Measurements from ENCODE around the gene ADAMTSL5. TPM values are rescaled to one million over a fixed set of nuclear protein-coding genes. Genes with fewer than 3 reads are reported as not detected.
A peak's percentile ranks its signal among the peaks of the same experiment; 100 is the strongest.

Gene ADAMTSL5
- total RNA-seq, 1 experiment from 2014 or later, result 23.9 TPM

- no peak for DNase-seq
- Mint-ChIP-seq H3K4me1 (ENCODE audit: low read depth, unreplicated experiment) (peaks cover 4% of the 10 kb centered on the region), H3K27me3 (ENCODE audit: insufficient read depth, unreplicated experiment) (no peaks in the 10 kb centered on the region), H3K27ac (ENCODE audit: unreplicated experiment) (no peak overlapping the region), H3K4me3 (ENCODE audit: unreplicated experiment) (peak overlapping the region; percentile 89), H3K9me3 (ENCODE audit: unreplicated experiment) (no peaks in the 10 kb centered on the region), H3K36me3 (ENCODE audit: insufficient read depth, unreplicated experiment) (peaks cover 46% of the 10 kb centered on the region)
- Histone ChIP-seq H3K27me3 (replicated peaks; ENCODE audit: control insufficient read depth, insufficient read depth, low read length) (no peaks in the 10 kb centered on the region), H3K36me3 (ENCODE audit: control insufficient read depth, insufficient read depth, low read length) (no peaks in the 10 kb centered on the region; the same call in 1 of the 2 replicates), H3K9me3 (no peaks in the 10 kb centered on the region), H3K4me3 (ENCODE audit: low read depth, low read length) (no peak overlapping the region), H3K4me1 (peaks cover 15% of the 10 kb centered on the region)
- BruUV-seq (replicated peaks), result no TSS peak
- no peak for TF ChIP-seq CTCF (IDR thresholded peaks at IDR 0.05; ENCODE audit: insufficient read depth in 1 of 2, low read depth in 1 of 2, low read length in 1 of 2, severe bottlenecking in 1 of 2, unreplicated experiment in 1 of 2)
- intact Hi-C loops (cut with micrococcal nuclease; ENCODE audit: unreplicated experiment), result loop anchor here (5.0 kb wide), 1 partner anchor 65 kb away; the partner anchor contains the start of gene DAZAP1
- CTCF ChIA-PET, result interaction anchor here (0.8 kb wide), 1 partner anchor 19 kb away, joined by 8 read pairs; the partner anchor contains the start of gene REEP6
- POLR2A ChIA-PET, result no interaction called here
Observed at GRCh38 chr19:1472231-1473084, 40.4 kb downstream of the ADAMTSL5 start.

GRCh38 chr19:1471515-1472160 lies 41.2 kb downstream of the ADAMTSL5 start:
- CTCF ChIA-PET, result interaction anchor here (0.7 to 0.9 kb wide), 3 partner anchors 19 to 119 kb away, joined by 3 to 8 read pairs (median 5); partner anchors contain the start of gene REEP6
- Mint-ChIP-seq H3K4me3 (ENCODE audit: unreplicated experiment) (peak overlapping the region; percentile 89), H3K4me1 (ENCODE audit: low read depth, unreplicated experiment) (peaks cover 4% of the 10 kb centered on the region), H3K27ac (ENCODE audit: unreplicated experiment) (no peak overlapping the region), H3K36me3 (ENCODE audit: insufficient read depth, unreplicated experiment) (peaks cover 46% of the 10 kb centered on the region), H3K27me3 (ENCODE audit: insufficient read depth, unreplicated experiment) (no peaks in the 10 kb centered on the region), H3K9me3 (ENCODE audit: unreplicated experiment) (no peaks in the 10 kb centered on the region)
- Histone ChIP-seq H3K27me3 (replicated peaks; ENCODE audit: control insufficient read depth, insufficient read depth, low read length) (no peaks in the 10 kb centered on the region), H3K36me3 (ENCODE audit: control insufficient read depth, insufficient read depth, low read length) (no peaks in the 10 kb centered on the region; the same call in 1 of the 2 replicates), H3K4me3 (ENCODE audit: low read depth, low read length) (peak overlapping the region; percentile 65), H3K9me3 (no peaks in the 10 kb centered on the region), H3K4me1 (peaks cover 15% of the 10 kb centered on the region)
- peak in 1 of 2 experiments; percentile 53 for TF ChIP-seq CTCF (IDR thresholded peaks at IDR 0.05; ENCODE audit: insufficient read depth in 1 of 2, low read depth in 1 of 2, low read length in 1 of 2, severe bottlenecking in 1 of 2, unreplicated experiment in 1 of 2)
- BruUV-seq (replicated peaks), result no TSS peak
- intact Hi-C loops (cut with micrococcal nuclease; ENCODE audit: unreplicated experiment), result loop anchor here (2.0 to 5.0 kb wide), 2 partner anchors 37 to 64 kb away; partner anchors contain the start of gene DAZAP1
- POLR2A ChIA-PET, result no interaction called here
- peak in 1 of 2 experiments; percentile 50 for DNase-seq

GRCh38 chr19:1471010-1471514 lies 41.8 kb downstream of the ADAMTSL5 start:
- ChIA-PET CTCF (interaction anchor here (0.7 to 0.9 kb wide), 2 partner anchors 75 to 120 kb away, joined by 3 to 5 read pairs; no protein-coding TSS in a partner anchor), POLR2A (no interaction called here)
- intact Hi-C loops (cut with micrococcal nuclease; ENCODE audit: unreplicated experiment), result loop anchor here (2.0 to 5.0 kb wide), 2 partner anchors 38 to 64 kb away; partner anchors contain the start of gene DAZAP1
- Histone ChIP-seq H3K9me3 (no peaks in the 10 kb centered on the region), H3K36me3 (ENCODE audit: control insufficient read depth, insufficient read depth, low read length) (no peaks in the 10 kb centered on the region), H3K4me1 (peaks cover 15% of the 10 kb centered on the region), H3K4me3 (ENCODE audit: low read depth, low read length) (peak overlapping the region; percentile 65), H3K27me3 (replicated peaks; ENCODE audit: control insufficient read depth, insufficient read depth, low read length) (no peaks in the 10 kb centered on the region)
- DNase-seq, result peak; percentile 71 to 77
- H3K27me3 Mint-ChIP-seq (ENCODE audit: insufficient read depth, unreplicated experiment), result no peaks in the 10 kb centered on the region
- TF ChIP-seq CTCF (IDR thresholded peaks at IDR 0.05; ENCODE audit: insufficient read depth in 1 of 2, low read depth in 1 of 2, low read length in 1 of 2, severe bottlenecking in 1 of 2, unreplicated experiment in 1 of 2), result peak in 1 of 2 experiments; percentile 43
- H3K4me1 Mint-ChIP-seq (ENCODE audit: low read depth, unreplicated experiment), result peaks cover 4% of the 10 kb centered on the region
- no peak overlapping the region for H3K27ac Mint-ChIP-seq (ENCODE audit: unreplicated experiment)
- no peaks in the 10 kb centered on the region for H3K9me3 Mint-ChIP-seq (ENCODE audit: unreplicated experiment)
- no TSS peak for BruUV-seq (replicated peaks)
- peaks cover 46% of the 10 kb centered on the region for H3K36me3 Mint-ChIP-seq (ENCODE audit: insufficient read depth, unreplicated experiment)
- H3K4me3 Mint-ChIP-seq (ENCODE audit: unreplicated experiment), result peak overlapping the region; percentile 89
